HG02870 (cell line): ENCODE results near the gene CPPED1.

ENCODE experiments used
- ATAC-seq: cut with Tn5 transposase; IDR thresholded peaks from one replicate; pipeline ENCODE4 v1.9.1; 2021; ENCODE audit warnings: mild to moderate bottlenecking, moderate library complexity; ENCODE audit not compliant: unreplicated experiment

Gene CPPED1

GRCh38 chr16:12690024-12690423 lies 113.7 kb downstream of the CPPED1 start:
- no peak for ATAC-seq

- ATAC-seq, result no peak
Measured at GRCh38 chr16:12688951-12689850, 114.5 kb downstream of the CPPED1 start.

DNA sequence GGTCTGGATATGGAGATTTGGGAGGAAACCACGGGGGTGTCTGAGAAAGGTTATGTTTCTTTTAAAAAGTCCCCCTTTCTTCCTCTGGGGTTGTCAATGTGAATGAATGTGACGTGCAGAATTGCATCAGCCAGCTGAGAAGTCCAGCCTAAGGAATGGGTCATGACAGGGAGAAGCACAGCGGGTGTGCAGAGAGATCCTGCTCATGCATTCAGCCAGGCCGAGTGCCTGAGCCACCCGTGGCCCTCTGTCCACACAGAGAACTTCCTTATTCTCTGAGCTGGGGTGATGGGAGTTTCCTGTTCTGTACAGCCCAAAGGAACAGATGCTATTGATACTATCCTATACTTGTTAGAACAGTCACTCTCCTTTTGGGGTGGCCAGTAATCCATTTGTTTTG lies 117.9 kb downstream of the CPPED1 start:
- ATAC-seq, result no peak

DNA sequence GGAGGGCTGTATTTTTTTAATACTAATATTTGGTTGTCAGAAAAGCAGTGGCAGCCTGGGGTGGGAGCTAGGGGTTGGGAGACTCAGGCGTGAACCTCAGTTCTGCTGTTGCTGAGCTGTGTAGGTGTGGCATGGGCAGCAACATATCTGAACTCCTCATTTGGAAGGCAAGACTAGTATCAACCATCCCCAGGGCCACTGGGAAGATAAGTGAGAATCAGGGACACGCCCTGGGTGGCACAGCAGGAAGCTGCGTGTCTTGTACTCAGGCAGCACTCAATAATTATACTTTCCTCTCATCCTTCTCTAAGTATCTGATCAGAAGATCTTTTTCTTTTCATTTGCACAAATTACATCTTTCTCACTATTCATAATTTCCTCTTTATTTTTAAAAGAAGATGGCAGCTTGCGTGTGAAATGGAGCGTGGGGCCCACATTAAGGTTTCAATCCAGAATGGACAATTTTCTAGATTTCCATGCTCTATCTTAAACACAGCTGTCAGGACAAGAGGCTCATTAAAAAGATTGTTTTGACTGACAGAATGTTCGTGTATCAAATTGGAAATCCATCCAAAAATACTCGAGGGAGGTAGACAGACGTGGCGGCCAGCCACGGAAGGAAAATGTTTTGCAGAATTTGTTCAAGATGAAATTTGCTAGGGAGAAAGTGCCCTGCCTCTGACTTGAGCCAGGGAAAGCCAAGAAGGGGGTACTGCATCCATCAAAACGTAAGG lies 121.1 kb downstream of the CPPED1 start:
- no peak for ATAC-seq

- no peak for ATAC-seq
Measured at GRCh38 chr16:12681653-12682052, 122.0 kb downstream of the CPPED1 start.

DNA sequence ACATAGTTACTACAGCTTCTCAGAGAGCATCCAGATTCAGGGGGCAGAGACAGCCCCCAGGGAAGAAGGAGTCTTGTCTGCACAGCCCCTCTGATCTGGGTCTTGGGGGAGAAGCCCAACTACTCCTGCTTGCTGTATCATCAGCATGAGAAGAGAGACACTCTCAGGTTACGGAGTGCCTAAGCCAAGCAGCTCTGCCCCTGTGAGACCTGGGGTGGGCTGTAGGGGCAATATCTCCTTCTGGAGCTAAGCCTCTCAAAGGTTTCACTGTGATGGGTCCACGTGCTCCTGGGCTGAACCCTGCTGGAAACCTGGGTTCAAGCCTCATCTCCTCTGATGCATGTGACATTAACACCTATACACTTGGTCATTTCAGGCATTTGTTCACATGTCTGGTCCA lies 123.2 kb downstream of the CPPED1 start:
- no peak for ATAC-seq

GRCh38 chr16:12679660-12680272 lies 123.9 kb downstream of the CPPED1 start:
- ATAC-seq, result no peak

DNA sequence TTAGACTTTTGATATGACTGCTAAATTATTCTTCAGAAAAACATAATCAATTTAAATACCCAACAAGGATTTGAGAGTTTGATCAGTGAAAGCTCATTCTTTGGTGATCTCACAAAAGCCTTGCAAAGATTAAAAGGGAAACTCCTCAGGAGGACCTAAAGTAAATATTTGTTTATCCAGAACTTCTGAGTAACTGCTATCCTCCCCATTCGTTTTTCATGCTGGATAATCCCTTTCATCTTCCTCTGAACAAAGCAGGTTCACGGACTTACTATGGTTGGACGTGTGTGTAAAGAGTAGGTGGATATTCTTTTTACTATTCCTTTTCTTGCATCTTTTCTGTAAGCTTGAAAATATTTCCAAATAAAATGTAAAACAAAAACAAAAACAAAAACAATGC lies 124.7 kb downstream of the CPPED1 start:
- ATAC-seq, result no peak

DNA sequence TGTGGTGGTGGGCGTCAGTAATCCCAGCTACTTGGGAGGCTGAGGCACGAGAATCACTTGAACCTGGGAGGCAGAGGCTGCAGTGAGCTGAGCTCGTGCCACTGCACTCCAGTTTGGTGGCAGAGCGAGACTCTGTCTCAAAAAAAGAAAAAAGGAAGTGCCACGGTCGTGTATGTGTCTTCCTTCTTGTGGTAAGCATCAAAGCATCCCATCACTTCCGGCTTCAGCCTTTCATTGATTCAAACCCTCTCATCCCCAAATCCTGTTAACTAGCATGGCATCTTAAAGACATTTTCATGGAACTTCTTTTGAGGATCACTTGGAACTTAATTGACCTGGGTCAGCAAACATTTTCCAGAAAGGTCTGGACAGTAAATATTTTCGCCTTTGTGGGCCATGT lies 126.2 kb downstream of the CPPED1 start:
- ATAC-seq, result no peak

DNA sequence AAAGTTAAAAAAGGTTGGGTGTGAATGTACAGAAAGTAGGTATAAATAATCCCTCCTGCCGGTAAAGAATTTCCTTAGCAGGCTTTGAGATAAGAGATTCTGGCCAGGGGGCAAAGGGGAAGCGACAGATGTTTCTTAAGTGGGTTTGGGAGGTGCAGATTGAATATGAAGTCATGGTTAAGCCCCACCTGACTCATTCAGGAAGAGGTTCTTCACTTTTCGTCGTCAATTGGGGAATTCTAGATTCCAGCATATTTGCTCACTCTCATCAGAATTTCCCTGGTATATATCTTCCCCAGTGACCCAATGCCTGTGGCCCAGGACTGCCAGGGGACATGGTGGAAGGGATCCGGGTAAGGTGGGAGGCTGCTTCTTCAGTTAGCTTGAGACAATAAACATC lies 127.8 kb downstream of the CPPED1 start:
- ATAC-seq, result no peak

DNA sequence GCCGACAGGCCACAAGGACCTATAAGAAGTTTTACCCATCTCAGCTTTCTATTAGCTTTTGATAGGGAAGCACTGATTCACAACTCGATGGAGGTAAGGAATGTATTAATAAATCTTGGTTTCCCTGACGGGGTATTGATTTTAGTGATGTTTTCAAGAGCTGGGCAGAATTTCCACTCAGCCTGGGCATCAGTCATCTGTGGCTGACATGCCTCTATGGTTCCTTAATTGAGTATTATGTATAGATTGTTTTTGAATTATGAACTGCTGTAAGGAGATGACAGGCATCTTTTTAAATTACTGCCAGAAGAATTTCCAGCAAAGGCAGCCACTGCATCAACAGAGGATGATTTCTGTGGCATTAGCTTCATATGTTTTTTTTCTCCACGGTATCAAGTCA lies 128.6 kb downstream of the CPPED1 start:
- ATAC-seq, result no peak

- ATAC-seq, result no peak
Measured at GRCh38 chr16:12674524-12674923, 129.2 kb downstream of the CPPED1 start.

DNA sequence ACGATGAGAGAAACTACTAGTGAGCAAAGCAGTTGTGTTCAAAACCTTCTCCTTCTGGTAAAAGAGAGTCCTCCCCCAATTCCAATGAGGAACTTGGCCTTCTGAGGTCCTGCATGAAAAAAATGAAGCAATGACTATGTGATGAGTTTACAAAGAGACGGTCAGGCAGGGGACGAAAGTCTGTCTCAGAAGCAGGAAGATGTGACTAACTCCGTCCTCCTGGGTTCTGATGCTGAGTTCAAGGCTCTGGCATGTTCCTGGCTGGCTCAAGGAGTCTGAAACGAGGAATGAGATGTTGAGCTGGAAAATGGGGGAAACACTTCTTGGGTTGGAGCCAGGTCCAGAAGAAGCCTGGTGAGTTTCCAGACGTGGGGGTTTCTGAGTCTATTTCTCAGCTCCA lies 129.6 kb downstream of the CPPED1 start:
- no peak for ATAC-seq

DNA sequence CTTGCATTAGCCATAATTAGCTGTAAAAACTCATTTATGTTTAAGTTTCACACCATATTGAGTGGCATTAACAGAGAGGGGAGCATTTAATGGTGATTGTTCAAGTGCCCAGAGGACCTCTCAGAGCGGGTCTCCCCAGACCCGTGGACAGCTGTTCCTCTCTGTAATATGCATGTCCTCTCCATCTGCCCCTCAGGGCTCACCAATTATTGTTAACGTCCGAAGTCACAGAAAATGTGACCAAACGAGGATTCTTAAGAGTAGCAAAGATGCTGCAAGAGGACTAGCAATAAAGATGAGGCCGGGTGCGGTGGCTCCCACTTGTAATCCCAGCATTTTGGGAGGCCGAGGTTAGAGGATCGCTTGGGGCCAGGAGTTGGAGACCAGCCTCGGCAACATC lies 130.2 kb downstream of the CPPED1 start:
- ATAC-seq, result no peak

DNA sequence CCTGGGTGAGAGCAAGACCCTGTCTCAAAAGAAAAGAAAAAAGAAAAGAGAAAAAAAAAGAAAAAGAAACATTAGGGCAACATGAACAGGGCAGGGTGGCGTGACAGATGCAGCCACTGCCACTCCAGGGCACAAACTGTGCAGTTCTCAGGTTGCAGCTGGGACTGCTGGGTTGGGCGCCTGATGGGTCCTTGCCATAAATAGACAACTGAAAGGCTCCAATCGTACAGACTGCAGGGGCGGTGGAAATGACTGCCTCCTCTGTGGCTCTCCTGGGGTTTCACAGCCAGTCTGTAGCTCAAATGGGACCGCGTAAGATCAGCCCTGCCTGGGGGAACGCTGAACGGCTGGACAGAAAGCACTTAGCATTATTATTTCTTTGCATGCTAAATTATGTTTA lies 130.7 kb downstream of the CPPED1 start:
- no peak for ATAC-seq

GRCh38 chr16:12669908-12670307 lies 133.8 kb downstream of the CPPED1 start:
- no peak for ATAC-seq

DNA sequence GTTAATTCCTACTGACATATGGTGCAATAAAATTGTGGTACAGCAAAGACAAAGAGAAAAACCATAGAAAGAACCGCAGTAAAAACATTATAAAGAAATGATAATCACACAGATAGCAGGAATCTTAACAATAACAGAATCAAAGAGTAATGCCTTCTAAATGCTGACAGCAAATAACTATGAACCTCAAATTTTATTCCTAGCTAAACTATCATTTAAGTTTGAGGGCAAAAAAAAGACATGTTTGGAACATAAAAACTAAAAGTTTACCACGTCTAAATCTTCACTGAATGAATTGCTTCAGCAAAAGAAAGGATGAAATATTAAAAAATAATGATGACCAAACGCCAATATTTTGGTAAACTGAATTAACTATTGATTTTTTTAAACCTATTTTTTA lies 135.8 kb downstream of the CPPED1 start:
- ATAC-seq, result no peak

GRCh38 chr16:12664164-12664733 lies 139.4 kb downstream of the CPPED1 start:
- ATAC-seq, result no peak

DNA sequence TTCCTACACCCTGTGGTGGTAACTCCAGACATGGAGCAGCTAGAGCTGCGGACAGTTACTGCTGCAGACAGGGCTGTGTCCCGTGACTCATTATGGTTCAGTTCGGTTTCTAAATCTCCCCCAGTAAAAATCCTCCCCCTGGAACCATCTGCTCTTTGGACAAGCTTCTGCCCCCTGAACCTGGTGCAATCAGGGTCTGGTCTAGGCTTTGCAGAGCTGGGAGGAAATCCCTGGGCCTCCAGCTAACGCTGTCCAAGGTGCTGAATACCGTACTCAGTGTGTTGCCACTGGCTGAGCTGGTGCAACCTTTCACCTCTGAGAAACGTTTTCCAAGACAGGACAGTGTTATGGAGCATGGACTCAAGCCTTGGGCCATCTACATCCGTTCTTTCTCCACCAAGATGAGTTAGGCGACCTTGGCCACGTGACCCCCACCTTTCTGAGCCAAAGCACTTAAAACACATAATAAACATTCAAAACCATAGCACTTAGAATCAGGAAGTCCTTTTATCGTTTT lies 142.0 kb downstream of the CPPED1 start:
- no peak for ATAC-seq

GRCh38 chr16:12659871-12660270 lies 143.8 kb downstream of the CPPED1 start:
- ATAC-seq, result no peak

- ATAC-seq, result no peak
Measured at GRCh38 chr16:12658506-12658905, 145.2 kb downstream of the CPPED1 start.
